GM12801 (cell line): ENCODE measurements around the gene TMCC2.

ENCODE experiments used
- CTCF ChIP-seq: IDR thresholded peaks from one replicate; pipeline ENCODE4 v1.5.1; 2011; ENCODE audit warnings: control low read depth; ENCODE audit not compliant: insufficient read length; ENCODE audit errors: extremely low read depth

TMCC2 gene

GRCh38 chr1:205260948-205261732 is 33.4 kb downstream of the TMCC2 start:
- TF ChIP-seq CTCF: no peak

- no peak for TF ChIP-seq CTCF
Measured at GRCh38 chr1:205261946-205262691, 34.4 kb downstream of the TMCC2 start.

DNA sequence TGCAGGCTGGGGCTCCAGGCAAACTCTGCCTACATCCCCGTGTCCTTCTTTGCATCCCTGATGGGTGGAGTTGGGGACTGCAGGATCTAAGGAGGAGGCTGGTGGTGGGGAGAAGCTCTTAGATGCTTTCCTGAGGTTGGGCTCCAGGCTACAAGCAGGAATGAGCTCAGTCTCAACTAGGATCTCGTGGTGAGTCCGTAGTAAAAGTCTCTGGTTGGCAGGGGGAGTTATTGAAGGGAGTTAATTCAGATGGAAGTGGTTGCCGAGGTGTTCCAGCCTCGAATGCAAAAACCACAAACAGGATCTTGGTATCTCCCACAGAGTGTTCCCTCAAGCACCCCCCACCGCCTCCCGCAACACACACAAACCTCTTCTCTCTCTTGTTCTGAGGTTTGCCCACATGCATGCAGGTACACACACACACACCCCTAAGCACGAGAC is 35.0 kb downstream of the TMCC2 start:
- TF ChIP-seq CTCF: no peak

DNA sequence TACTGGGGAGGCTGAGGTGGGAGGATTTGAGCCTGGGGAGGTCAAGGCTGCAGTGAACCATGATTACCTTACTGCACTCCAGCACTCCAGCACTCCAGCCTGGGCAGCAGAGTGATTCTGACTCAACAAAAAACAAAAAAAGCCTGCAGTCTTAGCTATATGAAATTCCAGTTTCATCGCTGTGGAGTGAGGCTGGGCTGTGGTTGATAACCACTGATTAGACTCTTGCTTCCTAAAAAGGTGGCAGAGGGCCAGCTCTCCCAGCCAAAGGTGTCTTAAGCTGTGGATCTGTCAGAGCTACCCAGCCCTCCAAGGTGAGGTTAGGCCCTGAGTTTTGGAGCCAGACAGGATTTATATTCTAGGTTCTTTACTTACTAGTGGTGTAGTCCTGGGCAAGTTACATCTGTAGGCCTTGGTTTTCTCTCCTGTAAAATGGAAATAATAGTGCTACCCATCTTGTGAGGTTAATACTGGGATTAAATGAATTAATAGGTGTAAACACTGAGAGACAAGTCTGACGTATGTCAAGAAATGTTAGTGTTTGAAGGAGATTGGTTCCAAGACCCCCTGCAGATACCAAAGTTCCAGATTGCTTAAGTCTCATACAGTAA is 35.9 kb downstream of the TMCC2 start:
- no peak for TF ChIP-seq CTCF

DNA sequence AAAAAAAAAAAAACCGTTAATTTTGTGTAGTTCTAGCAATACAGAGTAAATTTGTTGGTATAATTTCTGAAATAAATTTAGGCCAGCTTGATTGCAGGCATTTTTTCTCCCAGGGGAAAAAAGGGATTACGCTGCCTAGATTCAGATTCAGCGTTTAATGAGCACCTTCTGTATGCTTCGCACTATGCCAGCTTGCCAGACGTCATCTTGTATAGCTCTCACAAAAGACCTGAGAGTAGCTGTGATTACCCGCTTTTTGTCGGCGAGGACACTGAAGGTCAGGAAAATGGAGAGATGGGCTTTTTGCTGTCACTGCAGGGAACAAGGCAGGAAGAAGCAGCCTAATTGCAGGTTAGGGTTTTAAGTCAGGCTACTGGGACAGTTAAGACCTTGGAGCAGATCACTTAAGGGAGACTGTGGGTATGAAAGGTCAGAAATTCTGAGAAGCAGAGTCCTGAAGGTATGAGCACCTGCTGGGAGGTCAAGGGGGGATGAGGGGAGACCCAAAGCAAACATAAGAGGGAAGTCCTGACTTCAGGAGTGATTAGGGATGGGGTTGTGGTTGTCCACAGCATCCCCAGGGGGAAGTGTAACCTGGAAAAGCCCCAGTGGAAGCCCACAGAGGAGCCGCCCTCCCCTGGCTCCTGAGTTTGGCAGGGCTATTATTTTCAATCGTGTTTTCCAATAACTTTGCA is 39.0 kb downstream of the TMCC2 start:
- TF ChIP-seq CTCF: no peak

GRCh38 chr1:205267306-205267902 is 39.7 kb downstream of the TMCC2 start:
- TF ChIP-seq CTCF: no peak
